Neural cell (in vitro differentiated cells): Measurements from ENCODE around the gene ABHD12.

Experiments used
- EP300 ChIP-seq: fragments of 450-650 bp; conservative IDR thresholded peaks from 2 replicates; pipeline ENCODE4 v1.6.1; 2014; ENCODE audit warnings: antibody characterized with exemption, mild to moderate bottlenecking, moderate library complexity; ENCODE audit not compliant: poor library complexity, severe bottlenecking
- EZH2 ChIP-seq: fragments of 200-600, 300-800 bp; shearing (Covaris generic), sonication (generic); IDR thresholded peaks from 2 replicates; pipeline ENCODE4 v1.6.1; 2014; ENCODE audit warnings: antibody characterized with exemption, low read length, borderline replicate concordance, mild to moderate bottlenecking; ENCODE audit not compliant: insufficient read depth, poor library complexity, severe bottlenecking
- MXI1 ChIP-seq: fragments of 450-650 bp; conservative IDR thresholded peaks from 2 replicates; pipeline ENCODE4 v1.6.1; 2014; ENCODE audit warnings: antibody characterized with exemption, mild to moderate bottlenecking; ENCODE audit not compliant: poor library complexity, severe bottlenecking
- RAD21 ChIP-seq: fragments of 450-650 bp; conservative IDR thresholded peaks from 2 replicates; pipeline ENCODE4 v1.6.1; 2014; ENCODE audit warnings: antibody characterized with exemption, mild to moderate bottlenecking, moderate library complexity
- REST ChIP-seq: IDR thresholded peaks from 2 replicates; pipeline ENCODE4 v1.6.1; 2012; ENCODE audit warnings: borderline replicate concordance
- SMC3 ChIP-seq: fragments of 450-650 bp; conservative IDR thresholded peaks from 2 replicates; pipeline ENCODE4 v1.6.1; 2014; ENCODE audit warnings: antibody characterized with exemption, mild to moderate bottlenecking, moderate library complexity; ENCODE audit not compliant: poor library complexity
- TAF1 ChIP-seq: IDR thresholded peaks from 2 replicates; pipeline ENCODE4 v1.6.1; 2012; ENCODE audit warnings: low read depth
- TF ChIP-seq, protein P1 (sequence below): fragments of 450-650 bp; IDR thresholded peaks from 2 replicates; pipeline ENCODE4 v1.5.1; 2014; ENCODE audit warnings: antibody characterized with exemption, mild to moderate bottlenecking, moderate library complexity; ENCODE audit not compliant: poor library complexity, severe bottlenecking

DNA sequence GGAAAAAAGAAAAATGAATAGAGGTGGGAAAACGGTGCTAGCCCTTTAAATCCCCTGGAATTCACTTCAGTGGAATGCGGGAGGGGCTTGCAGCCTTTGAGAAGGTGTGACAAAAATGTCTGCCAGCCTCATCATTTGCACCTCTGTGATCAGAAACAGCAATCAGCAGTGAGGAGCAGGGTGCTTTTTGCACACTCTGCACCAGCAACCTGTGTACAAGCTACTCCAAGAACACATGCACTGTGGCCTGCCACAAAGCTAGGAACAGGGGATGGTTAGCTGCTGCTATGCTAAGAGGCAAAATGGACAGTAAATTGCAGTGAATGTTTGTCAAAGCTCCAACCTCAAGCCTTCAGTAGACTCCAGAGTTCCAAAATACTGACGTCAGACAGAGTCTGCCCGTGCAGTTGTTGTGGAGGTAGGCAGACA is 46.5 kb upstream of the ABHD12 start:
- TF ChIP-seq EZH2 (no peak), RAD21 (no peak), SMC3 (no peak), TAF1 (no peak), REST (no peak), MXI1 (no peak), EP300 (no peak)
- TF ChIP-seq, protein P1, sequence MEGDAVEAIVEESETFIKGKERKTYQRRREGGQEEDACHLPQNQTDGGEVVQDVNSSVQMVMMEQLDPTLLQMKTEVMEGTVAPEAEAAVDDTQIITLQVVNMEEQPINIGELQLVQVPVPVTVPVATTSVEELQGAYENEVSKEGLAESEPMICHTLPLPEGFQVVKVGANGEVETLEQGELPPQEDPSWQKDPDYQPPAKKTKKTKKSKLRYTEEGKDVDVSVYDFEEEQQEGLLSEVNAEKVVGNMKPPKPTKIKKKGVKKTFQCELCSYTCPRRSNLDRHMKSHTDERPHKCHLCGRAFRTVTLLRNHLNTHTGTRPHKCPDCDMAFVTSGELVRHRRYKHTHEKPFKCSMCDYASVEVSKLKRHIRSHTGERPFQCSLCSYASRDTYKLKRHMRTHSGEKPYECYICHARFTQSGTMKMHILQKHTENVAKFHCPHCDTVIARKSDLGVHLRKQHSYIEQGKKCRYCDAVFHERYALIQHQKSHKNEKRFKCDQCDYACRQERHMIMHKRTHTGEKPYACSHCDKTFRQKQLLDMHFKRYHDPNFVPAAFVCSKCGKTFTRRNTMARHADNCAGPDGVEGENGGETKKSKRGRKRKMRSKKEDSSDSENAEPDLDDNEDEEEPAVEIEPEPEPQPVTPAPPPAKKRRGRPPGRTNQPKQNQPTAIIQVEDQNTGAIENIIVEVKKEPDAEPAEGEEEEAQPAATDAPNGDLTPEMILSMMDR = no peak
